H1 (cell line): ENCODE results near the gene CREB3. TPM values are rescaled to one million over a fixed set of nuclear protein-coding genes. Genes with fewer than 3 reads are reported as not detected.

Experiments
- CTCF ChIA-PET: fragments of 300-600 bp; sonication (Branson Sonifier 250); formaldehyde crosslinking; loops from one replicate; lab custom pipeline; 2021; ENCODE audit not compliant: partially characterized antibody; lab: Charles Lee
- POLR2A ChIA-PET: fragments of 300-600 bp; sonication (Branson Sonifier 250); formaldehyde crosslinking; loops from one replicate; lab custom pipeline; 2021; ENCODE audit warnings: inconsistent platforms; ENCODE audit not compliant: partially characterized antibody; lab: Charles Lee
- DNase-seq, 2 experiments: peaks; one replicate each; pipeline versions ENCODE4 v3.0.0 to v3.0.0-alpha.2; 2010 to 2022; ENCODE audit warnings: low spot score in 2 of 2, low read depth in 1 of 2, mixed read lengths in 1 of 2
- FAIRE-seq: peaks from 2 replicates; lab custom pipeline; 2011; peaks lifted over from hg19 to GRCh38; lab: Jason Lieb, UNC
- H2AFZ ChIP-seq: 2 replicates; pipeline ENCODE4 v1.8.1; 2012; ENCODE audit warnings: low read length, inconsistent platforms
- H2AK5ac ChIP-seq: 2 replicates; pipeline ENCODE4 v1.6.1; 2013; ENCODE audit warnings: low read depth, low read length
- H2BK120ac ChIP-seq: replicated peaks from 2 replicates; pipeline ENCODE3; 2013; ENCODE audit warnings: low read depth, low read length, inconsistent platforms
- H2BK12ac ChIP-seq: 2 replicates; pipeline ENCODE4 v1.6.1; 2013; ENCODE audit warnings: low read depth, low read length
- H2BK15ac ChIP-seq: 2 replicates; pipeline ENCODE4 v1.6.1; 2013; ENCODE audit warnings: low read length
- H2BK20ac ChIP-seq: 2 replicates; pipeline ENCODE4 v1.6.1; 2013; ENCODE audit warnings: low read length
- H2BK5ac ChIP-seq: 2 replicates; pipeline ENCODE4 v1.6.1; 2013; ENCODE audit warnings: low read depth, low read length
- H3K14ac ChIP-seq: 2 replicates; pipeline ENCODE4 v1.6.1; 2013; ENCODE audit warnings: inconsistent platforms; ENCODE audit not compliant: insufficient read length
- H3K18ac ChIP-seq: 2 replicates; pipeline ENCODE4 v1.6.1; 2013; ENCODE audit warnings: low read length; ENCODE audit errors: extremely low read depth
- H3K23ac ChIP-seq: 2 replicates; pipeline ENCODE4 v1.6.1; 2013; ENCODE audit warnings: inconsistent platforms; ENCODE audit not compliant: insufficient read length
- H3K23me2 ChIP-seq: 2 replicates; pipeline ENCODE4 v1.6.1; 2013; ENCODE audit warnings: low read depth, low read length
- H3K27ac ChIP-seq: 2 replicates; pipeline ENCODE4 v1.6.1; 2011; ENCODE audit warnings: low read depth, low read length, inconsistent platforms
- H3K27me3 ChIP-seq, 4 experiments: replicated peaks in 1 of 4; 1 replicate in 1 of 4; 2 replicates in 3 of 4; pipeline versions ENCODE4 v1.6.1 to v1.8.1; 2011 to 2013; ENCODE audit warnings: low read length in 3 of 4, mild to moderate bottlenecking in 3 of 4, inconsistent platforms in 2 of 4, mixed read lengths in 2 of 4, moderate library complexity in 1 of 4; ENCODE audit not compliant: control insufficient read depth in 3 of 4, insufficient read depth in 3 of 4; ENCODE audit errors: extremely low read depth in 1 of 4
- H3K36me3 ChIP-seq, 4 experiments: 2 replicates each; pipeline versions ENCODE4 v1.6.1 to v1.8.1; 2011 to 2013; ENCODE audit warnings: mild to moderate bottlenecking in 4 of 4, low read length in 3 of 4, moderate library complexity in 2 of 4, control low read depth in 1 of 4, inconsistent platforms in 1 of 4; ENCODE audit not compliant: insufficient read depth in 4 of 4, control insufficient read depth in 2 of 4
- H3K4ac ChIP-seq: replicated peaks from 2 replicates; pipeline ENCODE3; 2013; ENCODE audit warnings: low read length, low read depth, mixed read lengths, inconsistent platforms; ENCODE audit not compliant: insufficient read length
- H3K4me1 ChIP-seq, 4 experiments: replicated peaks in 1 of 4; 1 replicate in 1 of 4; 2 replicates in 3 of 4; pipeline versions ENCODE4 v1.6.1 to v1.8.1; 2011 to 2013; ENCODE audit warnings: low read length in 3 of 4, inconsistent platforms in 2 of 4, mixed read lengths in 1 of 4; ENCODE audit not compliant: insufficient read depth in 4 of 4, control insufficient read depth in 3 of 4
- H3K4me2 ChIP-seq, 2 experiments: 2 replicates each; pipeline versions ENCODE4 v1.6.1 to v1.8.1; 2011 to 2013; ENCODE audit warnings: low read depth in 2 of 2, low read length in 2 of 2, control low read depth in 1 of 2, inconsistent platforms in 1 of 2, mild to moderate bottlenecking in 1 of 2; ENCODE audit not compliant: insufficient read depth in 1 of 2
- H3K4me3 ChIP-seq, 4 experiments: fragments of 200-600, 300-600 bp in 1 of 4; sonication (generic), shearing (Covaris generic), sonication (Bioruptor Twin) in 1 of 4; 2 replicates each; pipeline versions ENCODE4 v1.5.1 to v1.8.1; 2011 to 2016; ENCODE audit warnings: low read length in 4 of 4, low read depth in 3 of 4, control low read depth in 2 of 4, inconsistent platforms in 2 of 4, mild to moderate bottlenecking in 2 of 4, mixed read lengths in 1 of 4, moderate library complexity in 1 of 4; ENCODE audit not compliant: insufficient read depth in 2 of 4; ENCODE audit errors: extremely low read depth in 1 of 4
- H3K56ac ChIP-seq: replicated peaks from 2 replicates; pipeline ENCODE3; 2013; ENCODE audit warnings: low read depth, mild to moderate bottlenecking, mixed read lengths, low read length, inconsistent platforms; ENCODE audit not compliant: insufficient read length
- H3K79me1 ChIP-seq: 2 replicates; pipeline ENCODE4 v1.6.1; 2013; ENCODE audit warnings: low read depth, low read length, control low read depth
- H3K79me2 ChIP-seq, 2 experiments: 2 replicates each; pipeline versions ENCODE4 v1.6.1 to v1.8.1; 2012 to 2013; ENCODE audit warnings: low read length in 2 of 2, mild to moderate bottlenecking in 2 of 2, inconsistent platforms in 1 of 2; ENCODE audit not compliant: insufficient read depth in 2 of 2, control insufficient read depth in 1 of 2
- H3K9ac ChIP-seq, 4 experiments: replicated peaks in 1 of 4; 1 replicate in 1 of 4; 2 replicates in 3 of 4; pipeline versions ENCODE4 v1.6.1 to v1.8.1; 2011 to 2013; ENCODE audit warnings: low read depth in 3 of 4, low read length in 3 of 4, control low read depth in 2 of 4, mild to moderate bottlenecking in 2 of 4, moderate library complexity in 2 of 4, inconsistent platforms in 1 of 4; ENCODE audit errors: extremely low read depth in 1 of 4
- H3K9me3 ChIP-seq, 2 experiments: 2 replicates each; pipeline versions ENCODE4 v1.6.1 to v1.8.1; 2012 to 2013; ENCODE audit warnings: mild to moderate bottlenecking in 2 of 2, moderate library complexity in 2 of 2, control low read depth in 1 of 2, inconsistent platforms in 1 of 2, low read depth in 1 of 2, low read length in 1 of 2, mixed read lengths in 1 of 2; ENCODE audit not compliant: insufficient read depth in 2 of 2
- H4K20me1 ChIP-seq, 2 experiments: replicated peaks in 1 of 2; 2 replicates each; pipeline versions ENCODE3 to v1.8.1; 2011 to 2013; ENCODE audit warnings: inconsistent platforms in 2 of 2, low read length in 2 of 2, mild to moderate bottlenecking in 1 of 2; ENCODE audit not compliant: insufficient read depth in 2 of 2, control insufficient read depth in 1 of 2
- H4K5ac ChIP-seq: 2 replicates; pipeline ENCODE4 v1.6.1; 2013; ENCODE audit warnings: low read length, low read depth, mixed read lengths, inconsistent platforms; ENCODE audit not compliant: insufficient read length
- H4K8ac ChIP-seq: 2 replicates; pipeline ENCODE4 v1.8.0; 2013; ENCODE audit warnings: mild to moderate bottlenecking, moderate library complexity, low read length, inconsistent platforms; ENCODE audit not compliant: insufficient read depth; ENCODE audit errors: extremely low read depth
- H4K91ac ChIP-seq: replicated peaks from 2 replicates; pipeline ENCODE3; 2013; ENCODE audit warnings: low read length, mixed read lengths, inconsistent platforms; ENCODE audit not compliant: insufficient read length
- ASH2L ChIP-seq: fragments of 200-600, 300-600 bp; sonication (generic); IDR thresholded peaks from one replicate; pipeline ENCODE4 v1.7.1; 2017; ENCODE audit warnings: low read length
- CEBPB ChIP-seq: IDR thresholded peaks from 2 replicates; pipeline ENCODE4 v1.6.1; 2012; ENCODE audit warnings: low read depth, low read length
- CHD2 ChIP-seq: IDR thresholded peaks from 2 replicates; pipeline ENCODE4 v1.6.1; 2012; ENCODE audit warnings: low read length, improper control_type of control experiment
- E2F6 ChIP-seq: IDR thresholded peaks from 2 replicates; pipeline ENCODE4 v1.6.1; 2012; ENCODE audit warnings: inconsistent platforms
- GTF2F1 ChIP-seq: IDR thresholded peaks from 2 replicates; pipeline ENCODE4 v1.6.1; 2012; ENCODE audit warnings: low read depth, low read length, improper control_type of control experiment, borderline replicate concordance
- KDM4A ChIP-seq: IDR thresholded peaks from one replicate; pipeline ENCODE4 v1.7.1; 2012; ENCODE audit warnings: low read depth, mild to moderate bottlenecking, moderate library complexity, low read length, inconsistent platforms; ENCODE audit not compliant: severe bottlenecking
- POLR2A ChIP-seq, 2 experiments: IDR thresholded peaks; 1 replicate in 1 of 2; 2 replicates in 1 of 2; pipeline ENCODE4 v1.6.1; 2011; ENCODE audit warnings: low read depth in 2 of 2, low read length in 2 of 2, mild to moderate bottlenecking in 2 of 2; ENCODE audit errors: control extremely low read depth in 1 of 2
- POU5F1 ChIP-seq: IDR thresholded peaks from 2 replicates; pipeline ENCODE4 v1.6.1; 2011; ENCODE audit warnings: low read depth, mild to moderate bottlenecking, low read length, moderate library complexity
- RFX5 ChIP-seq: IDR thresholded peaks from 2 replicates; pipeline ENCODE4 v1.6.1; 2011; ENCODE audit warnings: low read depth, low read length, improper control_type of control experiment, borderline replicate concordance
- SIRT6 ChIP-seq: IDR thresholded peaks from one replicate; pipeline ENCODE4 v1.7.1; 2012; ENCODE audit warnings: low read length, inconsistent platforms
- SRF ChIP-seq: IDR thresholded peaks from 2 replicates; pipeline ENCODE4 v1.6.1; 2011; ENCODE audit warnings: mild to moderate bottlenecking, low read depth, low read length, moderate library complexity
- WGBS, 2 experiments: shearing (Covaris generic) in 1 of 2; methylation state at CpG; one replicate each; pipeline versions ENCODE4 v1.1.6 to v1.1.7; 2013 to 2015; ENCODE audit warnings: low lambda C conversion rate in 2 of 2, mixed read lengths in 2 of 2, inconsistent platforms in 1 of 2, low coverage in 1 of 2, missing lambda C conversion rate in 1 of 2; ENCODE audit not compliant: insufficient replicate concordance in 2 of 2, insufficient coverage in 1 of 2, insufficient read length in 1 of 2; ENCODE audit errors: extremely low coverage in 1 of 2, missing lambda C conversion rate in 1 of 2; 5-methylcytosine and 5-hydroxymethylcytosine counted together
- polyA plus RNA-seq, 7 experiments: library from polyadenylated mRNA; depleted of rRNA in 3 of 7; stranded (reverse) in 5 of 7; unstranded in 2 of 7; fragments of >200 nt in 5 of 7; fragments of 200-250 nt in 2 of 7; gene quantifications; 1 replicate in 5 of 7; 2 replicates in 1 of 7; 4 replicates in 1 of 7; pipeline versions ENCODE4 v1.2.1 to v1.2.3, GENCODE V29; 2011 to 2013; ENCODE audit warnings: missing spikeins in 2 of 7, mixed read lengths in 2 of 7
- total RNA-seq: library from RNA; stranded (reverse); fragmentation: NEBNext Ultra II Directional; extraction: Animal tissue kit (Norgen Biotek cat#: 25700); gene quantifications from 2 replicates; pipeline ENCODE4 v1.2.1, GENCODE V29; 2021

CREB3 gene
- total and polyA plus RNA-seq, 2 of the 8 experiments (the other 6 are each of a cell fraction or from before 2014, with no cell fraction given), result 24.4 to 25.7 TPM

GRCh38 chr9:35750256-35750531, 17.7 kb downstream of the CREB3 start:
- H2BK15ac ChIP-seq, result no peak overlapping the region
- WGBS, 2 experiments, result 83% methylated on average over 4 of the region's 4 CpGs; no CpG with 5 or more reads in 1 of the 2 experiments

More at GRCh38 chr9:35750256-35750531, 17.7 kb downstream of the CREB3 start:
- peaks cover 21 to 35% of the 10 kb centered on the region in 2 experiments for H3K79me2 ChIP-seq
- no peaks in the 10 kb centered on the region for H3K27me3 ChIP-seq
- no peak overlapping the region for H2BK5ac ChIP-seq
- TF ChIP-seq CHD2 (no peak), KDM4A (no peak), ASH2L (no peak), SRF (no peak), POLR2A (IDR thresholded peaks at IDR 0.05; ENCODE audit: control extremely low read depth in 1 of 2, low read depth in 2 of 2, low read length in 2 of 2) (no peak), POU5F1 (no peak), E2F6 (no peak), SIRT6 (no peak), GTF2F1 (no peak), RFX5 (no peak), CEBPB (no peak)
- H3K36me3 ChIP-seq, result peaks cover 3 to 25% (median 15%) of the 10 kb centered on the region in 4 experiments; a peak in 6 of 8 replicates
- no peak overlapping the region for H4K8ac ChIP-seq
- ChIA-PET POLR2A (interaction anchor here (1.2 to 4.3 kb wide), 7 partner anchors 8 to 60 kb away, joined by 3 to 35 read pairs (median 8); partner anchors contain the start of gene TPM2), CTCF (interaction anchor here (1.1 to 7.2 kb wide), 8 partner anchors 11 to 257 kb away, joined by 3 to 87 read pairs (median 4); partner anchors contain the start of genes CREB3 and TLN1)
- no peak overlapping the region for H2BK120ac ChIP-seq
- no peak for DNase-seq
- H3K56ac ChIP-seq, result no peak overlapping the region
- peak overlapping the region; percentile 98 to 99 for H3K4me2 ChIP-seq
- H3K4ac ChIP-seq, result no peak overlapping the region
- FAIRE-seq, result no peak
- peaks cover 11 to 19% of the 10 kb centered on the region in 2 experiments for H4K20me1 ChIP-seq
- no peak overlapping the region for H3K23ac ChIP-seq
- no peaks in the 10 kb centered on the region for H3K9me3 ChIP-seq
- peaks cover 11% of the 10 kb centered on the region for H3K23me2 ChIP-seq
- H3K79me1 ChIP-seq, result peaks cover 9% of the 10 kb centered on the region; the same call in 1 of the 2 replicates
- H2AFZ ChIP-seq, result no peak overlapping the region
- H2BK20ac ChIP-seq, result no peak overlapping the region
- no peak overlapping the region for H4K91ac ChIP-seq
- H3K27ac ChIP-seq, result no peak overlapping the region
- H2AK5ac ChIP-seq, result no peak overlapping the region
- H3K14ac ChIP-seq, result no peak overlapping the region
- peak overlapping the region in 3 of 4 experiments; percentile 88 to 98 (median 96); a peak in 6 of 8 replicates for H3K4me3 ChIP-seq
- peaks cover 0 to 19% (median 5%) of the 10 kb centered on the region in 4 experiments; a peak in 5 of 7 replicates for H3K4me1 ChIP-seq
- H4K5ac ChIP-seq, result no peak overlapping the region
- H3K9ac ChIP-seq, result no peak overlapping the region; a peak in 1 of 7 replicates
- H2BK12ac ChIP-seq, result no peak overlapping the region
- no peak overlapping the region for H3K18ac ChIP-seq
